CD14-positive monocyte (primary cell): ENCODE results near the gene ITGB1BP1. TPM values are rescaled to one million over a fixed set of nuclear protein-coding genes. Genes with fewer than 3 reads are reported as not detected.
A peak's percentile ranks its signal among the peaks of the same experiment; 100 is the strongest.

Source experiments
- DNase-seq, 3 donors: peaks; one replicate each; pipeline ENCODE4 v3.0.0-alpha.2; 2011 to 2022
- H2AFZ ChIP-seq: 2 replicates; pipeline ENCODE4 v1.6.0; 2012; ENCODE audit warnings: mild to moderate bottlenecking, low read depth, low read length, inconsistent platforms; ENCODE audit not compliant: insufficient read depth, poor library complexity, severe bottlenecking
- H3K27ac ChIP-seq, 2 donors: 1 replicate in 1 of 2; 2 replicates in 1 of 2; pipeline ENCODE4 v1.5.1; 2012 to 2013; ENCODE audit warnings: low read length in 2 of 2, control low read depth in 1 of 2, inconsistent platforms in 1 of 2, low read depth in 1 of 2, mild to moderate bottlenecking in 1 of 2
- H3K27me3 ChIP-seq, 2 donors: one replicate each; pipeline versions ENCODE4 v1.6.0 to v1.6.1; 2011 to 2013; ENCODE audit warnings: low read length in 2 of 2; ENCODE audit not compliant: control insufficient read depth in 2 of 2, insufficient read depth in 2 of 2
- H3K36me3 ChIP-seq, 2 donors: replicated peaks in 1 of 2; 1 replicate in 1 of 2; 2 replicates in 1 of 2; pipeline versions ENCODE4 v1.5.1 to v1.6.1; 2012 to 2013; ENCODE audit warnings: low read length in 2 of 2, control low read depth in 1 of 2, inconsistent platforms in 1 of 2, mild to moderate bottlenecking in 1 of 2; ENCODE audit not compliant: insufficient read depth in 2 of 2, control insufficient read depth in 1 of 2
- H3K4me1 ChIP-seq, 2 donors: 1 replicate in 1 of 2; 2 replicates in 1 of 2; pipeline versions ENCODE4 v1.5.1 to v1.6.1; 2012 to 2013; ENCODE audit warnings: low read length in 2 of 2, control low read depth in 1 of 2, inconsistent platforms in 1 of 2, mild to moderate bottlenecking in 1 of 2, moderate library complexity in 1 of 2; ENCODE audit not compliant: insufficient read depth in 2 of 2, control insufficient read depth in 1 of 2
- H3K4me2 ChIP-seq: replicated peaks from 2 replicates; pipeline ENCODE3; 2012; ENCODE audit warnings: low read length, moderate library complexity, mild to moderate bottlenecking; ENCODE audit not compliant: poor library complexity, severe bottlenecking; ENCODE audit errors: extremely low read depth
- H3K4me3 ChIP-seq, 3 experiments: fragments of 200-600 bp in 1 of 3; sonication (generic) in 1 of 3; replicated peaks in 1 of 3; 1 replicate in 2 of 3; 2 replicates in 1 of 3; pipeline ENCODE4 v1.5.1; 2011 to 2013; ENCODE audit warnings: low read length in 3 of 3, mild to moderate bottlenecking in 3 of 3, control low read depth in 2 of 3, low read depth in 2 of 3, inconsistent platforms in 1 of 3, moderate library complexity in 1 of 3
- H3K79me2 ChIP-seq: 2 replicates; pipeline ENCODE4 v1.6.0; 2012; ENCODE audit warnings: mild to moderate bottlenecking, control low read depth, inconsistent platforms, low read length, moderate library complexity; ENCODE audit not compliant: insufficient read depth
- H3K9ac ChIP-seq: 2 replicates; pipeline ENCODE4 v1.6.0; 2017; ENCODE audit warnings: low read length, mild to moderate bottlenecking; ENCODE audit not compliant: insufficient read depth, poor library complexity, severe bottlenecking
- H3K9me3 ChIP-seq, 2 donors: replicated peaks in 1 of 2; 1 replicate in 1 of 2; 2 replicates in 1 of 2; pipeline versions ENCODE4 v1.5.1 to v1.6.1; 2012 to 2013; ENCODE audit warnings: low read length in 2 of 2, control low read depth in 1 of 2; ENCODE audit not compliant: control insufficient read depth in 1 of 2, insufficient read depth in 1 of 2
- H4K20me1 ChIP-seq: 2 replicates; pipeline ENCODE4 v1.6.0; 2012; ENCODE audit warnings: mild to moderate bottlenecking, low read length, control low read depth, moderate library complexity; ENCODE audit not compliant: insufficient read depth
- H3K27ac Mint-ChIP-seq, 7 donors: one replicate each; pipeline ENCODE4 v1.8.0; 2020; ENCODE audit warnings: mild to moderate bottlenecking in 7 of 7, mixed read lengths in 7 of 7, moderate library complexity in 6 of 7, inconsistent platforms in 2 of 7
- H3K27me3 Mint-ChIP-seq, 3 donors: one replicate each; pipeline ENCODE4 v1.8.0; 2021 to 2022; ENCODE audit warnings: low read depth in 3 of 3, mild to moderate bottlenecking in 3 of 3, mixed read lengths in 3 of 3, moderate library complexity in 3 of 3, inconsistent platforms in 1 of 3
- H3K36me3 Mint-ChIP-seq, 2 donors: one replicate each; pipeline ENCODE4 v1.8.0; 2020; ENCODE audit warnings: mixed read lengths in 2 of 2, inconsistent platforms in 1 of 2, mild to moderate bottlenecking in 1 of 2
- H3K4me1 Mint-ChIP-seq: one replicate; pipeline ENCODE4 v1.8.0; 2020; ENCODE audit warnings: mild to moderate bottlenecking, mixed read lengths
- H3K4me3 Mint-ChIP-seq, 2 donors: one replicate each; pipeline ENCODE4 v1.8.0; 2020; ENCODE audit warnings: mild to moderate bottlenecking in 2 of 2, mixed read lengths in 2 of 2, moderate library complexity in 1 of 2
- H3K9me3 Mint-ChIP-seq, 7 donors: one replicate each; pipeline ENCODE4 v1.8.0; 2020 to 2022; ENCODE audit warnings: mixed read lengths in 7 of 7, mild to moderate bottlenecking in 6 of 7, moderate library complexity in 6 of 7, inconsistent platforms in 2 of 7
- WGBS: methylation state at CpG from one replicate; pipeline ENCODE4 v1.1.5; 2013; ENCODE audit warnings: missing lambda C conversion rate; ENCODE audit not compliant: insufficient coverage; 5-methylcytosine and 5-hydroxymethylcytosine counted together
- intact Hi-C, 2 donors: fragments of 100-400 bp; cut with micrococcal nuclease; formaldehyde crosslinking; loops; one replicate each; pipeline versions ENCODE4 v1.15.0 to v1.15.1; 2023
- polyA plus RNA-seq, 3 donors: library from polyadenylated mRNA; depleted of rRNA in 1 of 3; unstranded in 2 of 3; stranded (reverse) in 1 of 3; fragments of 300-500 nt in 2 of 3; fragments of >200 nt in 1 of 3; fragmentation: Illumina TruSeq in 2 of 3; gene quantifications; 1 replicate in 2 of 3; 2 replicates in 1 of 3; pipeline ENCODE4 v1.2.3, GENCODE V29; 2012 to 2021
- TF ChIP-seq, protein P1 (sequence below): fragments of 200-600 bp; IDR thresholded peaks from one replicate; pipeline ENCODE4 v1.8.0; 2022; ENCODE audit warnings: antibody characterized with exemption, mild to moderate bottlenecking

Gene ITGB1BP1
- polyA plus RNA-seq, 3 donors = 38.5 to 125 (median 116) TPM

GRCh38 chr2:9428965-9429577 is 5.7 kb upstream of the ITGB1BP1 start:
- H3K9me3 Mint-ChIP-seq = no peaks in the 10 kb centered on the region
- peaks cover 31% of the 10 kb centered on the region for H3K79me2 ChIP-seq
- no peaks in the 10 kb centered on the region for H3K27me3 ChIP-seq
- H3K4me1 Mint-ChIP-seq = no peaks in the 10 kb centered on the region
- no peak overlapping the region for H3K4me2 ChIP-seq
- H3K27ac ChIP-seq = no peak overlapping the region
- H4K20me1 ChIP-seq = no peaks in the 10 kb centered on the region
- TF ChIP-seq, protein P1, sequence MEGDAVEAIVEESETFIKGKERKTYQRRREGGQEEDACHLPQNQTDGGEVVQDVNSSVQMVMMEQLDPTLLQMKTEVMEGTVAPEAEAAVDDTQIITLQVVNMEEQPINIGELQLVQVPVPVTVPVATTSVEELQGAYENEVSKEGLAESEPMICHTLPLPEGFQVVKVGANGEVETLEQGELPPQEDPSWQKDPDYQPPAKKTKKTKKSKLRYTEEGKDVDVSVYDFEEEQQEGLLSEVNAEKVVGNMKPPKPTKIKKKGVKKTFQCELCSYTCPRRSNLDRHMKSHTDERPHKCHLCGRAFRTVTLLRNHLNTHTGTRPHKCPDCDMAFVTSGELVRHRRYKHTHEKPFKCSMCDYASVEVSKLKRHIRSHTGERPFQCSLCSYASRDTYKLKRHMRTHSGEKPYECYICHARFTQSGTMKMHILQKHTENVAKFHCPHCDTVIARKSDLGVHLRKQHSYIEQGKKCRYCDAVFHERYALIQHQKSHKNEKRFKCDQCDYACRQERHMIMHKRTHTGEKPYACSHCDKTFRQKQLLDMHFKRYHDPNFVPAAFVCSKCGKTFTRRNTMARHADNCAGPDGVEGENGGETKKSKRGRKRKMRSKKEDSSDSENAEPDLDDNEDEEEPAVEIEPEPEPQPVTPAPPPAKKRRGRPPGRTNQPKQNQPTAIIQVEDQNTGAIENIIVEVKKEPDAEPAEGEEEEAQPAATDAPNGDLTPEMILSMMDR = no peak
- H3K9ac ChIP-seq = no peak overlapping the region
- H3K36me3 ChIP-seq = peaks cover 50 to 61% of the 10 kb centered on the region in 2 donors
- H2AFZ ChIP-seq = no peak overlapping the region
- no peak for DNase-seq
- no peaks in the 10 kb centered on the region for H3K9me3 ChIP-seq
- peaks cover 46 to 50% of the 10 kb centered on the region in 2 donors for H3K36me3 Mint-ChIP-seq
- H3K4me3 Mint-ChIP-seq = no peak overlapping the region
- WGBS = 100% methylated on average over 1 of the region's 5 CpGs
- no peaks in the 10 kb centered on the region for H3K27me3 Mint-ChIP-seq
- H3K27ac Mint-ChIP-seq = no peak overlapping the region
- H3K4me3 ChIP-seq = no peak overlapping the region
- intact Hi-C loops = no loop called here
- peaks cover 11 to 14% of the 10 kb centered on the region in 2 donors for H3K4me1 ChIP-seq

DNA sequence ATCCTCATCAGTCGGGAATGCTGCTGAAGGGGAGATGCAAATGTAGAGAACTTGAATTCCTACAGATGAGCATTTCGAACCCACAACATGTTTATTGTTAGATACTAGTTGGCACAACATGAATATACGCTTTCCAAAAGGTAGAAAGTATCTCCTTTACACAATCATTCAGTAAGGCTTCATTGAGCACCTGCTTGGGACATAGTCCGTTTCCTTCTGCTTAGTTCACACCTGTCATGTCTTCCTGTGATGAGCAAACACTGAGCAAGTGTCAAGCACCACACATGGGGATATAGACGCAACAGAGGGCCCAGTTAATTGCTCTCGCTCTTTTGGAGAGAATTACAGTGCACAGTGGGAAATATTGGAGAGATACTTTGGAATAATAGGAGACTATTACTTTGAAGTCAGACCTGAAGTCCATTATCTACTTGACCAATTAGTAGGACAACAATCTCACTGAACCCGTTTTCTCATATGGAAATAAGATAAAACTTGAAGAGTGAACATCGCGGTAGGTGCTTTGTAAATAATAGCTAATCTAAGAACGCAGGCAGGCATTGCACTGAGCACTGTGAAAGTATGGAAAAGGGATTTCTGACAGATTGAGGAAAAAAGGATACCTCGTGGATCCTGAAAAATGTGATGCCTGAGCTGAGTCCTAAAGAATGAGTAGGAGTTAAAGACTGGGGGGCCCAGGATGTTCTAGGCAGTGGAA is 1.3 kb upstream of the ITGB1BP1 start:
- H3K9ac ChIP-seq = peak overlapping the region; percentile 88
- H2AFZ ChIP-seq = peak overlapping the region; percentile 90
- peaks cover 10 to 27% of the 10 kb centered on the region in 2 donors for H3K36me3 ChIP-seq
- TF ChIP-seq, protein P1 = no peak
- intact Hi-C loops = loop anchor here in 1 of 2 donors (5.0 kb wide), 1 partner anchor 287 kb away; no protein-coding TSS in a partner anchor
- peaks cover 26 to 30% of the 10 kb centered on the region in 2 donors for H3K4me1 ChIP-seq
- no peak for DNase-seq
- no peaks in the 10 kb centered on the region for H3K27me3 ChIP-seq
- Mint-ChIP-seq H3K4me1 (peaks cover 17% of the 10 kb centered on the region), H3K27me3 (no peaks in the 10 kb centered on the region), H3K4me3 (peak overlapping the region in 1 of 2 donors; percentile 96), H3K9me3 (no peaks in the 10 kb centered on the region), H3K36me3 (peaks cover 8 to 10% of the 10 kb centered on the region in 2 donors), H3K27ac (peak overlapping the region in 4 of 7 donors; percentile 91 to 96 (median 95))
- peak overlapping the region; percentile 80 for H3K4me2 ChIP-seq
- peak overlapping the region in 1 of 2 donors; percentile 91 for H3K27ac ChIP-seq
- WGBS = 90% methylated on average over 7 of the region's 11 CpGs
- no peaks in the 10 kb centered on the region for H3K9me3 ChIP-seq
- H3K4me3 ChIP-seq = peak overlapping the region; percentile 71 to 97 (median 85)
- H3K79me2 ChIP-seq = peaks cover 72% of the 10 kb centered on the region
- peaks cover 10% of the 10 kb centered on the region for H4K20me1 ChIP-seq
